RWPE2 (cell line): ENCODE results near the gene CNR1.

Experiments used
- ATAC-seq: fragments of 200-7000 bp; cut with Tn5 transposase; 3 replicates; pipeline ENCODE4 v1.9.1; 2021; ENCODE audit warnings: low read depth
- DNase-seq: peaks from one replicate; pipeline ENCODE4 v3.0.0-alpha.2; 2020; ENCODE audit warnings: low spot score
- H3K27ac ChIP-seq: fragments of 450-650 bp; 2 replicates; pipeline ENCODE4 v1.5.1; 2017; ENCODE audit warnings: mild to moderate bottlenecking; ENCODE audit not compliant: poor library complexity, severe bottlenecking
- H3K27me3 ChIP-seq: fragments of 250-450 bp; sonication (Bioruptor Pico); 2 replicates; pipeline ENCODE4 v1.5.1; 2021; ENCODE audit warnings: mild to moderate bottlenecking, moderate library complexity; ENCODE audit not compliant: insufficient read depth, poor library complexity, severe bottlenecking
- H3K36me3 ChIP-seq: fragments of 250-450 bp; sonication (Bioruptor Pico); 2 replicates; pipeline ENCODE4 v1.5.1; 2020; ENCODE audit warnings: low read depth, mild to moderate bottlenecking, moderate library complexity
- H3K4me1 ChIP-seq: fragments of 250-450 bp; sonication (Bioruptor Pico); 2 replicates; pipeline ENCODE4 v1.5.1; 2021; ENCODE audit warnings: mild to moderate bottlenecking, moderate library complexity; ENCODE audit not compliant: insufficient read depth, poor library complexity, severe bottlenecking
- H3K4me3 ChIP-seq: fragments of 250-450 bp; sonication (Bioruptor Pico); 2 replicates; pipeline ENCODE4 v1.5.1; 2021; ENCODE audit warnings: mild to moderate bottlenecking, moderate library complexity; ENCODE audit not compliant: severe bottlenecking
- H3K9me3 ChIP-seq: fragments of 250-450 bp; sonication (Bioruptor Pico); 2 replicates; pipeline ENCODE4 v1.5.1; 2021; ENCODE audit warnings: mild to moderate bottlenecking, moderate library complexity; ENCODE audit not compliant: severe bottlenecking
- CTCF ChIP-seq: fragments of 450-650 bp; IDR thresholded peaks from one replicate; pipeline ENCODE4 v1.5.1; 2017; ENCODE audit warnings: mild to moderate bottlenecking, moderate library complexity; ENCODE audit not compliant: poor library complexity, severe bottlenecking

Gene CNR1

DNA sequence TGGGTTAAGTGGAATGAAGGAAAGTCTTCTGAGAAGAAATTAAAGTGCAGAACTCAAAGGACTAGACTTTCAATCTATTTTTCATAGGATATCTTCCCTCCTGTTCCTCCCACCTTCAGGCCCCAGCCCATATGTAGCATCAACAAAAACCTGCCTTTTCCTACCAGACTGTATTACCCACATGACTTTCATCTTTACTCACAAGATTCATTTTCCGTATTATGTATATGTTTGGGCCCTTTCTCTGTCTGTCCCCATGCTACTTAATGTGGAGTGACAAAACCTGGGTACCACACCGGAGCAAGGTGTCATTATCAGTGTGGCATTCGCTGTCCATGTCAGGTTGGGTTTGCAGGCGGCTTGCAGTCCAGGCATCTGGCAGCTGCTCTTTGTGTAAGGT is 18.8 kb upstream of the CNR1 start:
- Histone ChIP-seq H3K27me3 (no peaks in the 10 kb centered on the region), H3K4me1 (no peaks in the 10 kb centered on the region), H3K4me3 (no peak overlapping the region), H3K9me3 (no peaks in the 10 kb centered on the region), H3K27ac (no peak overlapping the region), H3K36me3 (no peaks in the 10 kb centered on the region)
- ATAC-seq, result no peak
- no peak for TF ChIP-seq CTCF
- no peak for DNase-seq

DNA sequence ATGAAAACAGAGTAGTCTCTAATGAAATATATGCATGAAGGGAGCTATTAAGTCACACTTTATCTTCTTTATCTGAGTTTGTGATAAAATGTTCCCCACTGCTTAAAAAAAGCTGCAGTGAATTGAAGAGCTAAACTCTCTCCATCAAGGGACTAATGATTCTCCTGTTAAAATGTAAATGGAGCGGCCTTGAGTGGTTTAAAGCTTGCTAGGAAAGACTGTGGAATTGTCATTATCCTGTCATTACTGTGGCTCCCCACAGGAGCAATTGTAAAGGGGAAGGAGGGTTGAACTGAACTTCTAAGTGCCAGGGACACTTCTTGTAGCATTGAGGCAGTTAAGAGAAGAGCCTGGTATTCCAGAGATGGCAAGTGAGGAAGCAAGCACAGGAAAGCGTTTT is 17.3 kb upstream of the CNR1 start:
- no peaks in the 10 kb centered on the region for H3K9me3 ChIP-seq
- H3K27me3 ChIP-seq, result no peaks in the 10 kb centered on the region
- no peak for TF ChIP-seq CTCF
- H3K36me3 ChIP-seq, result no peaks in the 10 kb centered on the region
- DNase-seq (no peak), ATAC-seq (no peak)
- H3K4me3 ChIP-seq, result no peak overlapping the region
- H3K27ac ChIP-seq, result no peak overlapping the region
- no peaks in the 10 kb centered on the region for H3K4me1 ChIP-seq

DNA sequence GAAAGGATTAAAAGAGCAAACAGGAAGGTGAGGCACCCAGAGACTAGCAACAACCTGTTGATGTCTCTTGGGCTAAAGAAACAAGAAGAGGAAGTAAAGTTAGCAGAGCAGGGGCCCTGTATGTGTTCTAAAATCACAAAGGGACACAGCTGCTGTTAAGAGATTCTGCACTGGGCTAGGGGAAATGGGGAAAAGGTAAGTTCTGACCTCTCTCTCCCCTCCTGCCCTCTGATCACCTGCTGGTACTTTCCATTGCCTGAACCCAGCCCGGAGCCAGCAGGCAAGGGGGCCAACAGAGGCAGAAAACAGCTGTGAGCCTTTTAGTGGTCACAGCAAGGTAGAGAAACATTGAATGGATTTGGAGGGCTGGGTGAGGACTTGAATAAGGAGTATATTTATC is 13.5 kb upstream of the CNR1 start:
- H3K4me3 ChIP-seq, result no peak overlapping the region
- no peaks in the 10 kb centered on the region for H3K27me3 ChIP-seq
- ATAC-seq, result no peak
- TF ChIP-seq CTCF, result no peak
- no peaks in the 10 kb centered on the region for H3K9me3 ChIP-seq
- H3K36me3 ChIP-seq, result no peaks in the 10 kb centered on the region
- no peaks in the 10 kb centered on the region for H3K4me1 ChIP-seq
- H3K27ac ChIP-seq, result no peak overlapping the region
- DNase-seq, result no peak

GRCh38 chr6:88177961-88178464 is 11.9 kb upstream of the CNR1 start:
- Histone ChIP-seq H3K27me3 (no peaks in the 10 kb centered on the region), H3K36me3 (no peaks in the 10 kb centered on the region), H3K27ac (no peak overlapping the region), H3K4me1 (no peaks in the 10 kb centered on the region), H3K4me3 (no peak overlapping the region), H3K9me3 (no peaks in the 10 kb centered on the region)
- no peak for DNase-seq
- TF ChIP-seq CTCF, result no peak
- ATAC-seq, result peak; percentile 38; the same call in 1 of the 3 replicates

- Histone ChIP-seq H3K36me3 (no peaks in the 10 kb centered on the region), H3K4me1 (no peaks in the 10 kb centered on the region), H3K27ac (no peak overlapping the region), H3K27me3 (peaks cover 8% of the 10 kb centered on the region), H3K9me3 (no peaks in the 10 kb centered on the region), H3K4me3 (no peak overlapping the region)
- ATAC-seq (no peak), DNase-seq (no peak)
- no peak for TF ChIP-seq CTCF
Measured at GRCh38 chr6:88174906-88175305, 8.8 kb upstream of the CNR1 start.
